Left lung (tissue), 10 donors: ENCODE results near the gene LY86. TPM values are rescaled to one million over a fixed set of nuclear protein-coding genes. Genes with fewer than 3 reads are reported as not detected.
A peak's percentile ranks its signal among the peaks of the same experiment; 100 is the strongest.

ENCODE experiments used
- ATAC-seq: fragments of 200-7000 bp; cut with Tn5 transposase; one replicate; pipeline ENCODE4 v1.9.1; 2020; ENCODE audit warnings: moderate library complexity
- DNase-seq, 4 donors: peaks; one replicate each; pipeline ENCODE4 v3.0.0-alpha.2; 2013 to 2020
- H3K27ac ChIP-seq, 2 donors: fragments of 200-600 bp; sonication (generic) in 1 of 2; one replicate each; pipeline versions ENCODE4 v1.5.0 to v1.8.0; 2020 to 2021
- H3K27me3 ChIP-seq, 2 donors: fragments of 200-600 bp; sonication (generic) in 1 of 2; one replicate each; pipeline versions ENCODE4 v1.5.0 to v1.8.0; 2020 to 2021
- H3K36me3 ChIP-seq, 2 donors: fragments of 200-600 bp; sonication (generic) in 1 of 2; one replicate each; pipeline versions ENCODE4 v1.5.0 to v1.8.0; 2020 to 2021
- H3K4me1 ChIP-seq, 2 donors: fragments of 200-600 bp; one replicate each; pipeline ENCODE4 v1.8.0; 2021
- H3K4me3 ChIP-seq, 2 donors: fragments of 200-600 bp; sonication (generic) in 1 of 2; one replicate each; pipeline versions ENCODE4 v1.5.0 to v1.8.0; 2020 to 2021; ENCODE audit warnings: mild to moderate bottlenecking in 1 of 2
- H3K9me3 ChIP-seq, 2 donors: fragments of 200-600 bp; sonication (generic) in 1 of 2; one replicate each; pipeline versions ENCODE4 v1.5.0 to v1.8.0; 2020 to 2021
- intact Hi-C, 2 donors: fragments of 100-400 bp; cut with DNase I; formaldehyde crosslinking; loops; one replicate each; pipeline versions ENCODE4 v1.11.2 to v1.14.2; 2022
- polyA plus RNA-seq, 6 donors: library from polyadenylated mRNA; unstranded; fragments of 120-200 nt; gene quantifications; one replicate each; pipeline ENCODE4 v1.2.1, GENCODE V29; 2013; ENCODE audit not compliant: insufficient read length in 6 of 6
- total RNA-seq, 2 donors: library from RNA; stranded (reverse); fragmentation: NEBNext Ultra II Directional; extraction: Animal tissue kit (Norgen Biotek cat#: 25700); gene quantifications; one replicate each; pipeline ENCODE4 v1.2.1, GENCODE V29; 2021
- TF ChIP-seq, protein P1 (sequence below), 2 donors: fragments of 200-600 bp; sonication (generic) in 1 of 2; IDR thresholded peaks; one replicate each; pipeline versions ENCODE4 v1.5.0 to v1.8.0; 2021; ENCODE audit warnings: antibody characterized with exemption in 2 of 2
- donor health status: DM: no; HTN: yes; CAD: no.
- donor health status: DM: no; HTN: no; CAD: no.

Gene LY86
- total and polyA plus RNA-seq, 8 donors, result 1.4 to 11.1 (median 2.2) TPM

DNA sequence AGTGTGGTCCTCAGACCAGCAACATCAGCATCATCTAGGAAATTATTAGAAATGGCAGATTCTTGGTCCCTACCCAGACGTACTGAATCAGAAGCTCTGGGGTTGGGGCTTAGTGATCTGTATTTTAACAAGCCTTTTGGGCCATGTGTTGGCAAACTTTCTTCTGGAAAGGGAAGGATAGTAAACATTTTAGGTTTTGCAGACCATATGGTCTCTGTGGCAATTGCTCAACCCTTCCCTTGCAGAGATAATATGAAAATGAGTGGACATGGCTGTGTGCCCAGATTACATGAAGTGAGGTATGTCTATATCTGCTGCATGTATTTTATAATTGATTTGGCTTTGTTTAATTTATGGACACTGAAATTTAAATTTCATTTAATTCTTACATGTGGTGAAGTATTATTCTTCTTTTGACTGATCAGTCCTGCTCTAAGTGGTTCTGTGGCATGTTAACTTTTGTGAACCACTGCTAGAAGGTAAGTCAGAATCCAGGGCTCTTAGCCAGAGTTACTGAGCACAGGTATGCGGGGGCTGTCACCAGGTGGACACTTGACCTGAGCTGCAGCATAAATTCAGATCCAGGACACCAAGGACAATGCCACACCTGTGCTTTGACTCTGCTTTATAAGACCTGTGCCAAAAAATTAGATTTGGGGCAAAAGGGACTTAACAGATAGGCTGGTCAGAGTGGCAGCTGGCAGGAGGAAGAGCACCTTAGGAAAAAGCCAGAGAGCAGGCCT lies 43.2 kb downstream of the LY86 start:
- no peak overlapping the region for H3K4me3 ChIP-seq
- intact Hi-C loops, result no loop called here
- H3K4me1 ChIP-seq, result peaks cover 0 to 3% of the 10 kb centered on the region in 2 donors
- TF ChIP-seq, protein P1, sequence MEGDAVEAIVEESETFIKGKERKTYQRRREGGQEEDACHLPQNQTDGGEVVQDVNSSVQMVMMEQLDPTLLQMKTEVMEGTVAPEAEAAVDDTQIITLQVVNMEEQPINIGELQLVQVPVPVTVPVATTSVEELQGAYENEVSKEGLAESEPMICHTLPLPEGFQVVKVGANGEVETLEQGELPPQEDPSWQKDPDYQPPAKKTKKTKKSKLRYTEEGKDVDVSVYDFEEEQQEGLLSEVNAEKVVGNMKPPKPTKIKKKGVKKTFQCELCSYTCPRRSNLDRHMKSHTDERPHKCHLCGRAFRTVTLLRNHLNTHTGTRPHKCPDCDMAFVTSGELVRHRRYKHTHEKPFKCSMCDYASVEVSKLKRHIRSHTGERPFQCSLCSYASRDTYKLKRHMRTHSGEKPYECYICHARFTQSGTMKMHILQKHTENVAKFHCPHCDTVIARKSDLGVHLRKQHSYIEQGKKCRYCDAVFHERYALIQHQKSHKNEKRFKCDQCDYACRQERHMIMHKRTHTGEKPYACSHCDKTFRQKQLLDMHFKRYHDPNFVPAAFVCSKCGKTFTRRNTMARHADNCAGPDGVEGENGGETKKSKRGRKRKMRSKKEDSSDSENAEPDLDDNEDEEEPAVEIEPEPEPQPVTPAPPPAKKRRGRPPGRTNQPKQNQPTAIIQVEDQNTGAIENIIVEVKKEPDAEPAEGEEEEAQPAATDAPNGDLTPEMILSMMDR (IDR thresholded peaks at IDR 0.05), result no peak
- H3K36me3 ChIP-seq, result no peaks in the 10 kb centered on the region
- no peak overlapping the region for H3K27ac ChIP-seq
- H3K27me3 ChIP-seq, result no peaks in the 10 kb centered on the region
- DNase-seq (peak in 2 of 4 donors; percentile 60 to 78), ATAC-seq (peak; percentile 34)
- no peaks in the 10 kb centered on the region for H3K9me3 ChIP-seq

DNA sequence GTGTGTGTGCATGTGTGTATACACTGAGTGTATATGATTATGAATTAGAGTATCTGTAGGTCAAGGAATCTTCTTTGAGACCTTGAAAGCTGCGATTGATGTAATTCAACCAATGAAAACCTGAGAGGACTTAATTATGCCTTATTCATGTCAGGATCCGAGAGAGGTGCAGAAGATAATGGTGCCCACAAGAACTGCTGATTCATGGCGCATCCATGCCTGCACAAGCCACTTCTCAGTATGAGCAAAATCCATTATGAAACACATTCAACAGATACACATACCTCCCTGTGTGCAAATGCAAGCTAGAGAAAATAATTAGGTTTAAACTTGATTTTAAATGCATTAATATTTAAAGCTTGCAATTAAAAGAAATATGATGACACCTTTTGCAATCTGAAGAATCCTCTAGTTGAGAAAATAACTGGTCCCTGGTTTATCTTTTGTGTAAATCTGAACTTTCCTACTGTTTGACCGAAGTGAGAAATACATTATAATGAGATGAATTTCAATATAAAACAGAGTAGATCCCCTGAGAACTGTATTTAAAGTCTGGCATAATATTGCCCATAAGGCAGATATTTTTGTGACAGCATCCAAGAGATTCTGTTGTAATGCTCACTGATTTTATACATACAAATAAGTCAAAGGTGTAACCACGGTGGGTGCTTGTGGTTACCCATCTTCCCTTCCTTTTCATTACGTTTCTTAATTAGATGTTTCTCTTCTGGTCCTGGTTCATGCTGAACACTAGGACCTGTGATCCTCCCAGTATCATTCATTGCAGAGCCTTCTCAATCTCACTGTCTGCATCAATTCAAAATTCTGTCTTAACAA lies 45.6 kb downstream of the LY86 start:
- Histone ChIP-seq H3K36me3 (no peaks in the 10 kb centered on the region), H3K27me3 (no peaks in the 10 kb centered on the region), H3K9me3 (no peaks in the 10 kb centered on the region), H3K4me3 (no peak overlapping the region), H3K4me1 (peaks cover 0 to 6% of the 10 kb centered on the region in 2 donors), H3K27ac (no peak overlapping the region)
- intact Hi-C loops, result no loop called here
- DNase-seq (no peak), ATAC-seq (no peak)
- TF ChIP-seq, protein P1 (IDR thresholded peaks at IDR 0.05), result no peak

DNA sequence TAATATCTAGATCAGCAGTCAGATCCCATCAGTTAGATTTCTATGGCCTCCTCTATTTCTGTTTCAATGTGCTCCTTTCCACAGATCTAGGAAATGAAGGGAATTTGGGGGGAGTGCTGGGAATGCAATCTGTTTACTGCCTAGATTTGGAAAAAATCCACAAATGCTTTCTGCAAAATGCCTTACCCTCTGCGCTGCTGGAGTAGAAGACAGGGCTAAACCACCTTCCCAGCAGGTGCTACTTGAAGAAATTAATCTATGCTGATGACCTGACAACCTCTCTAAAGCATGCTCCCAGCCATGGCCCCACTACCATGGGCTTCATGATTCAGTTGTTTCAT lies 46.2 kb downstream of the LY86 start:
- H3K4me1 ChIP-seq, result peaks cover 0 to 6% of the 10 kb centered on the region in 2 donors
- H3K27ac ChIP-seq, result no peak overlapping the region
- DNase-seq (no peak), ATAC-seq (no peak)
- TF ChIP-seq, protein P1 (IDR thresholded peaks at IDR 0.05), result no peak
- H3K36me3 ChIP-seq, result no peaks in the 10 kb centered on the region
- H3K9me3 ChIP-seq, result no peaks in the 10 kb centered on the region
- intact Hi-C loops, result no loop called here
- no peak overlapping the region for H3K4me3 ChIP-seq
- H3K27me3 ChIP-seq, result no peaks in the 10 kb centered on the region

DNA sequence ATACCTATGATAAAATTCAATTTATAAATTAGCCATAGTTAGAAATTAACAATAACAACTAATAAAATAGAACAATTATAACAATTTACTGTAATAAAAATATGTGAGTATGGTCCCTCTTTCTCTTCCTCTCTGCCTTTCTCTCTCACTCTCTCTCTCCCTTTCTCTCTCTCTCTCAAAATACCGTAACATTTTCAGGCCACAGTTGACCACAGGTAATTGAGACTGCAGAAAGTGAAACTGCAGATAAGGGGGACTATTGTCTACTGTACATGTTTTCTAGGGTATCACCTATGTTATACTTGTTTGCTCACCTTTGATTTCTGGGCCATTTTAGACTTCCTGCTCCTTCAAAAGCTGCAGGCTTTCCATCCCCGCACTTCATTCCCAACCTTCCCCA lies 46.8 kb downstream of the LY86 start:
- intact Hi-C loops, result no loop called here
- H3K9me3 ChIP-seq, result no peaks in the 10 kb centered on the region
- no peaks in the 10 kb centered on the region for H3K36me3 ChIP-seq
- no peak for ATAC-seq
- peaks cover 0 to 6% of the 10 kb centered on the region in 2 donors for H3K4me1 ChIP-seq
- H3K27me3 ChIP-seq, result no peaks in the 10 kb centered on the region
- DNase-seq, result no peak
- H3K4me3 ChIP-seq, result no peak overlapping the region
- no peak overlapping the region for H3K27ac ChIP-seq
- TF ChIP-seq, protein P1 (IDR thresholded peaks at IDR 0.05), result no peak

DNA sequence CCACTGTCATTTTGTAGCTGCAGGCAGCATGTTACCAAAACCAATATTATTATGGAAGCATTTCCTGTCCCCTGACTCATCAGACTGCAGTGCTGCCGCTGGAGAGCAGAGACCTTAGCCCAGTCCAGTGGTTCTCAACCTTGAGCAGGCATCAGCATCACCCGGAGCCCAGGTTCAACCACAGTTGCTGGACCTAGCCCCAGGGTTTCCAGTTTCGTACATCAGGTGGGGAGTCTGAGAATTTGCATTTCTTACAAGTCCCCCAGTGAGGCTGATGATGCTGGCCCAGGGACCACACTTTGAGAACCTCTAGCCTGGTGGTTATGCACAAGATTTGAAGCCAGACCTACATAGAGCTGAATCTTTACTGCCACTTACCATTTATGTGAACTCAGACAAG lies 47.3 kb downstream of the LY86 start:
- Histone ChIP-seq H3K27me3 (no peaks in the 10 kb centered on the region), H3K9me3 (no peaks in the 10 kb centered on the region), H3K4me1 (peaks cover 0 to 6% of the 10 kb centered on the region in 2 donors), H3K4me3 (no peak overlapping the region), H3K36me3 (no peaks in the 10 kb centered on the region), H3K27ac (no peak overlapping the region)
- TF ChIP-seq, protein P1 (IDR thresholded peaks at IDR 0.05), result no peak
- no peak for ATAC-seq
- intact Hi-C loops, result no loop called here
- no peak for DNase-seq
